ENCODE measurements around the gene MRPS7.
A peak's percentile ranks its signal among the peaks of the same experiment; 100 is the strongest.
"Not testable (repeated sequence)": the region's sequence is repeated elsewhere in the genome, so short reads cannot be mapped to it uniquely, and the experiment has no call there.

The MRPS7 gene

GRCh38 chr17:75271955-75272847, 10.5 kb downstream of the MRPS7 start:
- no peak for DNase-seq
- TF ChIP-seq POLR2A (IDR thresholded peaks at IDR 0.05; ENCODE audit: low read length) (no peak), GATA1 (IDR thresholded peaks at IDR 0.05; ENCODE audit: low read depth, low read length) (no peak)

- DNase-seq = no peak
- no peak for TF ChIP-seq POLR2A (IDR thresholded peaks at IDR 0.05; ENCODE audit: low read length)
- no peak for TF ChIP-seq GATA1 (IDR thresholded peaks at IDR 0.05; ENCODE audit: low read depth, low read length)
Observed at GRCh38 chr17:75272848-75273184, 11.1 kb downstream of the MRPS7 start.

- TF ChIP-seq GATA1 (IDR thresholded peaks at IDR 0.05; ENCODE audit: low read depth, low read length) (no peak), POLR2A (IDR thresholded peaks at IDR 0.05; ENCODE audit: low read length) (no peak)
- DNase-seq = peak; percentile 68 to 87
Observed at GRCh38 chr17:75273977-75274708, 12.5 kb downstream of the MRPS7 start.

- TF ChIP-seq POLR2A (IDR thresholded peaks at IDR 0.05; ENCODE audit: low read length) (no peak), GATA1 (IDR thresholded peaks at IDR 0.05; ENCODE audit: low read depth, low read length) (no peak)
- no peak for DNase-seq
Observed at GRCh38 chr17:75277664-75278071, 16.0 kb downstream of the MRPS7 start.

GRCh38 chr17:75280189-75280588, 18.5 kb downstream of the MRPS7 start:
- DNase-seq = not testable (repeated sequence)

- TF ChIP-seq POLR2A (IDR thresholded peaks at IDR 0.05; ENCODE audit: low read length) = no peak
- no peak for TF ChIP-seq GATA1 (IDR thresholded peaks at IDR 0.05; ENCODE audit: low read depth, low read length)
- DNase-seq = no peak
Observed at GRCh38 chr17:75285123-75285522, 23.4 kb downstream of the MRPS7 start.

GRCh38 chr17:75287221-75287620, 25.5 kb downstream of the MRPS7 start:
- TF ChIP-seq GATA1 (IDR thresholded peaks at IDR 0.05; ENCODE audit: low read depth, low read length) = no peak
- no peak for TF ChIP-seq POLR2A (IDR thresholded peaks at IDR 0.05; ENCODE audit: low read length)
- no peak for DNase-seq

GRCh38 chr17:75288359-75288758, 26.7 kb downstream of the MRPS7 start:
- no peak for TF ChIP-seq POLR2A (IDR thresholded peaks at IDR 0.05; ENCODE audit: low read length)
- TF ChIP-seq GATA1 (IDR thresholded peaks at IDR 0.05; ENCODE audit: low read depth, low read length) = no peak
- DNase-seq = no peak

GRCh38 chr17:75288770-75289114, 27.1 kb downstream of the MRPS7 start:
- TF ChIP-seq POLR2A (IDR thresholded peaks at IDR 0.05; ENCODE audit: low read length) = no peak
- TF ChIP-seq GATA1 (IDR thresholded peaks at IDR 0.05; ENCODE audit: low read depth, low read length) = no peak

GRCh38 chr17:75289115-75289831, 27.6 kb downstream of the MRPS7 start, which contains the start of gene SLC25A19:
Gene SLC25A19 (minus strand): TSS chr17:75289433. CDS start chr17:75286764, 2,669 bp downstream.
- peak; percentile 99 for DNase-seq
- TF ChIP-seq GATA1 (IDR thresholded peaks at IDR 0.05; ENCODE audit: low read depth, low read length) (no peak), POLR2A (IDR thresholded peaks at IDR 0.05; ENCODE audit: low read length) (peak; percentile 92)

More at GRCh38 chr17:75288770-75289114, 27.1 kb downstream of the MRPS7 start:
- peak in 1 of 2 experiments; percentile 65 for DNase-seq

- DNase-seq = peak; percentile 80
- TF ChIP-seq GATA1 (IDR thresholded peaks at IDR 0.05; ENCODE audit: low read depth, low read length) (no peak), POLR2A (IDR thresholded peaks at IDR 0.05; ENCODE audit: low read length) (peak; percentile 67)
Observed at GRCh38 chr17:75289832-75290337, 28.2 kb downstream of the MRPS7 start.

GRCh38 chr17:75292810-75293448, 31.2 kb downstream of the MRPS7 start:
- DNase-seq = not testable (repeated sequence)
